WERI-Rb-1 (cell line): ENCODE data around the gene PKN2.
"Not testable (repeated sequence)": the region's sequence is repeated elsewhere in the genome, so short reads cannot be mapped to it uniquely, and the experiment has no call there.

Experiments used
- DNase-seq: peaks from one replicate; pipeline ENCODE4 v3.0.0-alpha.2; 2020
- H3K27ac ChIP-seq: fragments of 250-450 bp; sonication (Bioruptor Pico); 2 replicates; pipeline ENCODE4 v1.5.1; 2020; ENCODE audit warnings: mild to moderate bottlenecking, moderate library complexity
- H3K27me3 ChIP-seq: fragments of 250-450 bp; sonication (Bioruptor Pico); 2 replicates; pipeline ENCODE4 v1.5.1; 2021; ENCODE audit warnings: mild to moderate bottlenecking, low read depth, moderate library complexity; ENCODE audit not compliant: insufficient read depth, severe bottlenecking
- H3K36me3 ChIP-seq: fragments of 250-450 bp; sonication (Bioruptor Pico); 2 replicates; pipeline ENCODE4 v1.5.1; 2020; ENCODE audit warnings: mild to moderate bottlenecking, moderate library complexity
- H3K4me3 ChIP-seq: 2 replicates; pipeline ENCODE4 v1.5.1; 2011; ENCODE audit warnings: low read depth, mild to moderate bottlenecking, control low read depth, low read length
- H3K9me3 ChIP-seq: fragments of 250-450 bp; sonication (Bioruptor Pico); 2 replicates; pipeline ENCODE4 v1.5.1; 2021; ENCODE audit warnings: mild to moderate bottlenecking, moderate library complexity; ENCODE audit not compliant: severe bottlenecking
- CTCF ChIP-seq: IDR thresholded peaks from 2 replicates; pipeline ENCODE4 v1.5.1; 2011; ENCODE audit warnings: low read depth, mild to moderate bottlenecking, control low read depth, inconsistent platforms, low read length

Gene PKN2

GRCh38 chr1:88877911-88878310 is 193.8 kb downstream of the PKN2 start:
- peaks cover 19% of the 10 kb centered on the region for H3K36me3 ChIP-seq
- no peak overlapping the region for H3K4me3 ChIP-seq
- no peak for DNase-seq
- no peaks in the 10 kb centered on the region for H3K9me3 ChIP-seq
- TF ChIP-seq CTCF, result no peak
- no peaks in the 10 kb centered on the region for H3K27me3 ChIP-seq
- H3K27ac ChIP-seq, result no peak overlapping the region

DNA sequence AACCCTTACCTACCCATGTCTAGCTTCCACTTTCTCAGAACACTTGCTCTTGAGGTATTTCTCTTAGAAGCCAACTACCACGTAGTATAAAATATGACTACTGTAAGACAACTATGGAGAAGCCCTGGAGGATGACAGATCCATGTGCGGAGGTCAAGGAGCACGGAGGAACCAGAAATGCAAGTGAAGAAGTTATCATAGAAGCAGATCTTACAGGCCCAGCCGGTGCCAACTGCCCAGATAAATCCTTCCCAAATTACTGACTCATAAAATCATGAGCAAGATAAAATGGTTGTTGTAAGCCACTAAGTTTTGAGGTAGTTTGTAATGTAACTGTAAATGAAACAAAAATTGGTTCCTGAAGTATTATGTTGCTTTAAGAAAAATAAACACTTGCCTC is 194.7 kb downstream of the PKN2 start:
- no peak for TF ChIP-seq CTCF
- H3K36me3 ChIP-seq, result peaks cover 22% of the 10 kb centered on the region
- no peaks in the 10 kb centered on the region for H3K9me3 ChIP-seq
- no peak overlapping the region for H3K27ac ChIP-seq
- H3K27me3 ChIP-seq, result no peaks in the 10 kb centered on the region
- no peak for DNase-seq
- H3K4me3 ChIP-seq, result no peak overlapping the region

GRCh38 chr1:88880717-88881116 is 196.6 kb downstream of the PKN2 start:
- not testable (repeated sequence) for H3K9me3 ChIP-seq, H3K27ac ChIP-seq, H3K4me3 ChIP-seq, H3K27me3 ChIP-seq, DNase-seq
- peaks cover 39% of the 10 kb centered on the region for H3K36me3 ChIP-seq

DNA sequence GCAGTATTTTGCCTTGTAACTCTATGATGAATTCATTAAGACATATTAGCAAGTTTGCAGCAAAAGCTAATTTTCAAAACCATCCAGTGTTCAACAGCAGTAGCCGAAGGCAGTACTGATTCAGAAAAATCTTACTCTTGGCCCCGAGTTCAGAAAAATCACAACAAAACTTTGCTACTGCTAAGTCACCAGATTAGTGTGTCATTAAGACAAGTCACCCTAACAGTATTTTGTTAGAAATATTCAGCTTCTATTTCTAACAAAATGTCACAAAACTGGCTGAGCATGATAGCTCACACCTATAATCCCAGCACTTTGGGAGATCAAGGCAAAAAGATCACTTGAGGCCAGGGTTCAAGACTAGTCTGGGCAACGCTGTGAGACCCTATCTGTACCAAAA is 199.1 kb downstream of the PKN2 start:
- peaks cover 43% of the 10 kb centered on the region for H3K36me3 ChIP-seq

More for the DNA sequence above, 199.1 kb downstream of the PKN2 start:
- TF ChIP-seq CTCF, result no peak
- no peak for DNase-seq
- H3K4me3 ChIP-seq, result no peak overlapping the region
- no peaks in the 10 kb centered on the region for H3K27me3 ChIP-seq
- H3K9me3 ChIP-seq, result no peaks in the 10 kb centered on the region
- no peak overlapping the region for H3K27ac ChIP-seq
